HG03575 (cell line): Measurements from ENCODE around the gene AZIN2.
"Not testable (repeated sequence)": the region's sequence is repeated elsewhere in the genome, so short reads cannot be mapped to it uniquely, and the experiment has no call there.

Source experiments
- ATAC-seq: cut with Tn5 transposase; IDR thresholded peaks from one replicate; pipeline ENCODE4 v1.9.1; 2021; ENCODE audit not compliant: unreplicated experiment, insufficient number of reproducible peaks, low FRiP score; ENCODE audit errors: extremely low read depth

The AZIN2 gene

DNA sequence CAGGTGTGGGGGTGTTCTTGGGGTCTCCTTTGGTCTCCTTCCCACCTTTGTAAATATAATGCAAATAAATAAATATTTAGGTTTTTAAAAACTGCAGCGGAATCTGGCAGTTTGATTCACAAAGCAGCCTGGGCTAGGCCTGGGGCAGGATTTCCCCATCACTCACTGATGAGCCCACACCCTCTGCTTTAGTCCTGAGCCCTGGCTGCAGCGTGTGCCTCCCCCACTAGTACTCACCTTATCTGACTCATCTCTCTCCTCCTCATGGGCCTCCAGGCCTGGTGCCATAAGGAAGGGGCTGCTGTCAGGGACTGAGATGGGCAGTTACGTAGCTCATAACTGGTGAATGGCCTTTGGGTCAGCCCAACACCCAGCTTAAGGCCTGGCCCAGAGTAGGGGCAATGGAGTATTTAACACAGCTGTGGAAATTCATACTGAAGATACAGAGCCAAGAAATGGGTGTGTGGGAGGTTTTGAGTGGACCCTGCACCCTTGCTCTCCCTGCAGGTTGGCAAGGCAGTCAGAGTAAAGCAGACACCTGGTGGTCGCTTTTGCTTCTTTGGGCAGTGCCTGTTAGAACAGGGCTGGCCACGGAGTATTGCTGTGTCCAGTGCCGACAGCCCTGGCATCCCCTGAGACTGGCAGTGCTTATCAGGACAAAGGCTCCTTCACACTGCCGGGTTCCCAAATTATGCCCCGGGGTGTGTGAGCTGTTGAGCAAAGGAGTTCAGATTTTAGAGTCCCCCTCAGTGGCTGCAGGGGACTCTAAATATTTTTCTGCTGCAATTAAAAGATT, 39.7 kb downstream of the AZIN2 start:
- no peak for ATAC-seq

DNA sequence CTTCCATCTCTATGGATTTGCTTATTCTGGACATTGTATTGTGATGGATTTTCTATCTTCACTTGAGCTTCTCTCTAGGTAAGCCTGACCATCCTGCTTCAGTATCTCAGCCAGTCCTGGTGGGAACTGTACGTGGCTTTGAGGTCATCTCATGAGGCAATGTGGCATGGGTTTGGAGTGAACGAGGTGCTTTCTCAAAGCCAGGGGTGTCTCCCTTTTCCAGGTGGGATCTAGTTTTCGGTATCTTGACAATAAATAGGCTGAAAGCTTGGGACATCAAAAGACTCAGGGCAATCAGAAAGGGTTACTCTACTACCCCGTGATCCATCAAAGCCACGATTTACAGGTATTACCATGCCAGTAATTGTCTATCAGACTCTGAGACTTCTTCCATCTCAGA, 40.8 kb downstream of the AZIN2 start:
- ATAC-seq: no peak

GRCh38 chr1:33122483-33123178, 41.7 kb downstream of the AZIN2 start:
- no peak for ATAC-seq

- no peak for ATAC-seq
Observed at GRCh38 chr1:33123266-33123665, 42.3 kb downstream of the AZIN2 start.

- ATAC-seq: not testable (repeated sequence)
Observed at GRCh38 chr1:33124647-33125046, 43.7 kb downstream of the AZIN2 start.

DNA sequence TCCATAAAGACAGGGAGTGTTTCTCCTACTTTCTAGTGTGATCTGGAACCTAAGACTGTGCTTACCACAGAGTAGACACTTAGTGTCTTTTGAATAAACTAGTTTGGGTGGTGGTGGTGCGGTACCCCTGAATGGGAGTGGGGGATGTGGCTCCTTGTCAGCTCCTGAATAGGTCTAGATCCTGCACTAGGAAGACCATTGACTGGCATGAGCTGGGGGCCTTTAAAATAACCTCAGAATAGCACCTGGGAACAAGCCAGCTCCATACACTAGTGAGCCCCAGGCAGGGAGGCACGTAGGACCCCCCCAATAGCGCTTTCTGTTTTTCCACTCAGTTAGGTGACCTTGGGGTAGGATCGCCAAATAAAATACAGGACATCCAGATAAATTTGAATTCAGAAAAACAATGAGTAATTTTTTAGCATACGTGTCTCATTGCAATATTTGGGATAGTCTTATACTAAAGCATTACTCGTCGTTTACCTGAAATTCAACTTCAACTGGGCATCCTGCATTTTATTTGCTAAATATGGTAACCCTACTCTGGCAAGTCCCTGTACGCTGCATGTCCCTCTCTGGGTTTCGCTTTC, 45.6 kb downstream of the AZIN2 start:
- no peak for ATAC-seq

DNA sequence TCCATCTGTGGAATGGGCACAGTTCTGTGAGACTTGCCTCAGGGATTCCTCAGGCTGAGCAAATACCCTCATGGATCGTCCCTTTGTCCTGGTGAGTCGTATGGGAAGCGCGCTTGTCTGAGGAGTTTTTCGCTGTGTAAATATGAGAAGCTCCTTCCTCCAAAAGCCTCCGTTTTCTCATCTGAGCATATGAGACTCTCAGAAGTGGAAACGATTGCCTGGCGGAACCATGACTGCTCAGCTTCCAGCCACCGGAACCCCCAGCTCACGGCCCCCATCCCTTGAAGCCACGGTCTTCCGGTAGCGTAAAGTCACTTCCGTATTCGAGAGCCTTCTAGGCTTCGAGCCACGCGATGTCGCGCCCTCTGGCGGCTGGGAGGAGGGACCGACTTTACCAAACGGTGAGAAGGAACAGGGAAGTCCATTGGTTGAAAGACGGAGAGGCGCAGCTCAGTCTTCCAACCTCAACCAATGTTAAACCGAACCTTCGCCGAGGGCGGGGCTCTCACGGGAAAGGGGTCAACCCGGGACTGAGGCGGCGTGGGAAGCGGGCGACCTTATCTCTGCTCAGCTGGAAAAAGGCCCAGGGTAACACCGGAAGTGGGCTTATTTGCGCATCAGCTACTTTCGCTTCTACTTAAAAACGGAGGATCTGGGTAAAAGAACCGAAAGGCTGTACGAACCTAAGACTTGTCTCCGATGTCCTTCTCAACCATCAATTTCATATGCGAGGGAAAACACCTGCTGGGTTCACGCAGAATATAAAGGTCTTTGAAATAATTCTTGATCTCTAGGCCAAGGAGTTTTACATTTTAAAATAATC, 46.3 kb downstream of the AZIN2 start:
- peak; percentile 83 for ATAC-seq

GRCh38 chr1:33128781-33129180, 47.8 kb downstream of the AZIN2 start:
- no peak for ATAC-seq

DNA sequence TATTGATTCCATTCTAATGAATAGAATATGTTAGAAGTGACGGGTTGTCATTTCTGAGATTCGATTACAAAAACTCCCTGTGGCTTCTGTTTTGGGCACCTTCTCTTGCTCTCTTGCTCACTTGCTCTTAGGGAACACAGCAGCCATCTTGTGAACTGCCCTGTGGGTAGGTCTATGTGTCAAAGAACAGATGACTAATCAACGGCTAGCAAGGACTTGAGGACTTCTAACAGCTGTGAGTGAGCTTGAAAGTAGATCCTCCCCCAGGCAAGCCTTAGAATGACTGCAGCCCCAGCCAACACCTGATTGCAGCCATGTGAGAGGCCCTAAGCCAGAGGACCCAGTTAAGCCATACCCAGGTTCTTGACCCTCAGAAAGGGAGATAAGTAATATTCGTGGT, 49.3 kb downstream of the AZIN2 start:
- no peak for ATAC-seq

DNA sequence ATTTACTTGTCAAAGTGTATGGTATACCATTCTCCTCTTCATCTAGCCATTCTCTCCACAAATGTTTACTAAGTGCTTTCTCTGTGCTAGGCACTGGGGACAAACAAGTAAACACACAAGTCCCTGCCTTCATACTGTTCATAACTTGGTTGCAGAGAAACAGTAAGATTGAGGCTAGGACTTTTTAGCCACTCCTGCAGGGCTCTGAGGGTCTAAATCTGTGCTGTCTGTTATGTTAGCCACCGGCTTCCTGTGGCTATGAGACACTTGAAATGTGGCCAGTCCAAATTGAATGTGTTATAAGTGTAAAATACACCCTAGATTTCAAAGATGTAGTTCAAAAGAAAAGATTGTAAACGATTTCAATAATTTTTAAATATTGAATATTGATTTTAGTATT, 50.2 kb downstream of the AZIN2 start:
- ATAC-seq: no peak

DNA sequence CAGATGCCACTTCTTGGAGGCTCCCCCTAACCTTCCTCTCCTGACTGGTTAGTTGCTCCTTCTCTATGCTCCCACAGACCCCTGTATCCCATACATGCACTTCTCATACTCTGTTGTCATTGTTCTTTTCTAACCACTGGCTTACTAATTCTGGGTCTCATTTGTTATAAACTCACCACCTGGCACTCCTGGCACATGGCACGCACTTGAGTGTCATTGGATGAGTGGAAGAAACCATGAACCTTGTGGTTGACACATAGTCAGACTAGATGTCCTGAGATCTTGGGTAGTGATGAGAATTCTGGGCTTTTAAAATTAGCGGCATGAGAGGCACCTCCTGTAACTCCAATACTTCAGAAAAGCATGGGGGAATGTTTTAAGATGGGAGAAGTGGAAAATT, 51.6 kb downstream of the AZIN2 start:
- no peak for ATAC-seq

GRCh38 chr1:33133478-33134105, 52.6 kb downstream of the AZIN2 start:
- no peak for ATAC-seq

DNA sequence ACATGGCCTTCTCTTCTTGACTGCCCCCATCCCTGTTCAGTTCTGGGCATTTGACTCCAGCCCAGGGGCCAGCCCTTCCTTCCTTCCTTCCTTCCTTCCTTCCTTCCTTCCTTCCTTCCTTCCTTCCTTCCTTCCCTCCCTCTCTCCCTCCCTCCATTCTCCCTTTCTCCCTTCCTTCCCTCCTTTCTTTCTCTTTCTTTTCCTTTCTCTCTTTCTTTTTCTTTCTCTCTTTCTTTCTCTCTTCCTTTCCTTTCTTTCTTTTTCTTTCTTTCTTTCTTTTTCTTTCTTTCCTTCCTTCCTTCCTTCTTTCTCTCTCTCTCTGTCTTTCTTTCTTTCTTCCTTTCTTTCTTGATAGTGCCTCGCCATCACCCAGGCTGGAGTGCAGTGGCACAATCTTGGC, 55.1 kb downstream of the AZIN2 start:
- not testable (repeated sequence) for ATAC-seq

DNA sequence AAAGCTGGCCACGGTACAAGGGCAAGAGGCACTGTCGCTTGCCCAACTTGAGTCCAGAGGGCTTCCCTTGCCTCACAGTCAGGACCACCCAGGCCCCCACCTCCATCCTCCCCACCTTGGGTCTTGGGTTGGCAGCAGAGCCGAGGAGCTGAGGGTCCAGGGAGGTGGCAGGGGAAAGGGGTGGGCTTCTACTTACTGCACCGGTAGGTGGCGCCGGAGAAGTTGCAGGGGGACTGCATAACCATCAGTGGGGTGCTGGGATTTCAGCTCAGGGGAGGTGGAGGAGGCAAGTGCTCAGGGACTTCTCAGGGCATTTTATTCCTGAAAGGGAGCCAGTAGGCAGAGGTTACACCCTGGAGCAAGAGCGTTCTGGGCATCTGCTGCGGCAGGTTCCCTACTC, 56.8 kb downstream of the AZIN2 start:
- no peak for ATAC-seq

DNA sequence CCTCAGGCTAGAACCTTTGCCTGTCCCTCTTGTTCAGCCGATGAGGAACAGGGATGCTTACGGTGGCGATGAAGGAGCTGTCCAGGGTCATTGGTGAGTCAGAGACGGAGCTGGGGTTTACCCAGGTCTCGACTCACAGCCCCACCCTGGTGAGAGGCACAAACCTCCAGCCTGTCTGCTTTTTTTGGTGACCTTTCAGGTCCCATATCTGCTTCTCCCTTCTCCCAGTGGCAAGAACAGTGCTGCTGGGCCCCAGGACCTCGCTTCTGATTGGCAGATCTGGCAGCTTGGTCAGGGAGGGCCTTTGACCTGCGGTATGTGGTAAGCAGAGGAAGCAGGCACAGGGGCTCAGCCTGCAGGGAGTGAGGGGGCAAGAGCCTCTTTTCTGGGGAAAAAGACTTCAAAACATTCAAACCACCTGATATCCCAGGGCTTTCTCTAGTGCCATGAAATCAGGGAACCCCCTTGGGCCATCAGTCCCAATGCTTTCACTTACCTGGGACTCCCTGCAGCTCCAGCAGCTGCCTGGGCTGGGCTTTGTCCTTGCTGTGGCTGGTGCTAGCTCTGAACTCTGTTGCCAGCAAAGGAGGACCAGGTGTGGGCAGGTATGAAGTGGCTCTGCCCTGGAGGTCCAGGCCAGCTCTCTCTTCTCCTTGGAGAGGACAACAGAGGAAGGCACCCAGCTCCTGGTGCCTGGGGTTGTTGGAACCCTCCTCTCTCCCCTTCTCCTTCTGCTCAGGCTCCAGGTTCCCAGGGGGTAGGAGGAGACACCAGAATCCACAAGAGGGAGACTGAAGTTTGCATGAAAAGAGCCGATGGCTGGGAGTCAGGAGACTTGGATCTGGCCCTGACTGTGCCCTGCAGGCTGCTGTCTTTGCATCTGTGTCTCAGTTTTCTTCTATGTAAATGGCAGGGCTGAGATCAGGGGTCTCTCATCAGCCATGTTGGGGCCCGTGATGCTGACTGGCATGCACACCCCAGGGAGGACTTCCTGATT, 59.5 kb downstream of the AZIN2 start:
- ATAC-seq: no peak

DNA sequence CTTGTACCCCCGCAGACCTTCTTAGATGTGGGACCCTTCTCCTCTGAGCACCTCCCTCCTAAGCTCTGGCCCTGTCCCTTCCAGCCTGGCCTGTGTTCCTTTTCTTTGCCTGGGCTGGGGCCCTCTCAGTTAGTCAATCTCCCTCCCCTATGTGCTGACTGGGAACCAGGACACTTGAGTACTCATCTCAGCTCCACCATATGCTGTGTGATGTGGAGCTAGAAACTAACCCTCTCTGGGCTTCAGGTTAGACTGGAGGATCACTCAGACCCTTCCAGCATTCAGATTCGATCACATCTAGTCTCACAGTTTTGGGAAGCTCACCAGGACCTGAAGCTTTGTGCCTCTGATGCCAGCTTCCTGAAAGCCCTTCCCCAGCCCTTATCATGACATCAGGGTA, 60.3 kb downstream of the AZIN2 start:
- no peak for ATAC-seq

GRCh38 chr1:33141781-33142180, 60.8 kb downstream of the AZIN2 start:
- no peak for ATAC-seq

DNA sequence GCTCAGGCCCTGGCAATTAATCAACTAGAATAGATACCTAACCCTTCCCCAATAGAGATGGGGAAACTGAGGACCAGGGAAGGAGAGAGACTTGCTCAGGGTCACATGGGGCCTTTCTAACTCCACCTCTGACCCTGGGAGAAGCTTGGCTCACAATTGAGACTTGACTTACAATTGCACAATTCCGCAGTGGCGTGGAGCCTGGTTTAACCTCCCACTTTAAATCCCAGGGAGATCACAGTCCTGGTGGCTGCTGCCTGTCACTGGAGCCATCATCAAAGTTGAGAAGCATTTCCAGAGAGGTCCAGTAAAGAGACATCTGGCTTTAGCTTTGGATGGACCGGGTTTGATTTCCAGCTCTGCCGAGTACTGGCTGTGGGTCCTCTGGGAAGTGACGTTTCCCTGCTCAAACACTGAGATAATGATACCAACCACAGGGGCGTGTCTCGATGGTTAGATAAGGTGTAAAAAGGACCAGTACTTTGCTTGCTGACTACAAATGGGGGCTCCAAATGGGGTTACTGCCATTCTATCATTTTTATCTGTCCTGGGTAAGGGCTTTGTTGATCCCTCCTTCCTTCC, 61.6 kb downstream of the AZIN2 start:
- no peak for ATAC-seq
